IMR-90 (cell line): ENCODE results near the gene ZNF322. TPM values are rescaled to one million over a fixed set of nuclear protein-coding genes. Genes with fewer than 3 reads are reported as not detected.

ENCODE experiments used
- ATAC-seq: fragments of 200-7000 bp; cut with Tn5 transposase; 2 replicates; pipeline ENCODE4 v1.9.1; 2020; ENCODE audit warnings: low read depth, mild to moderate bottlenecking, moderate library complexity
- BruUV-seq: library from RNA; stranded (reverse); fragments of 400-500 nt; replicated peaks from 2 replicates; lab custom pipeline; 2021; lab: Mats Ljungman, UMichigan
- CTCF ChIA-PET: fragments of 300-600 bp; formaldehyde crosslinking; extraction: SDS; loops from one replicate; lab custom pipeline; 2021; ENCODE audit warnings: antibody characterized with exemption; lab: Yijun Ruan, JAX
- POLR2A ChIA-PET: fragments of 300-600 bp; sonication (Branson Sonifier 250); formaldehyde crosslinking; loops from one replicate; lab custom pipeline; 2022; ENCODE audit warnings: antibody characterized with exemption; ENCODE audit not compliant: unreplicated experiment; lab: Charles Lee
- DNase-seq: peaks from one replicate; pipeline ENCODE4 v3.0.0; 2013
- H2AFZ ChIP-seq: replicated peaks from 2 replicates; pipeline ENCODE3; 2013; ENCODE audit warnings: low read length, mild to moderate bottlenecking; ENCODE audit not compliant: poor library complexity
- H2AK5ac ChIP-seq: 2 replicates; pipeline ENCODE4 v1.6.1; 2013; ENCODE audit warnings: low read depth, low read length, inconsistent platforms
- H2AK9ac ChIP-seq: replicated peaks from 2 replicates; pipeline ENCODE3; 2013; ENCODE audit warnings: mild to moderate bottlenecking, low read depth, low read length, moderate library complexity; ENCODE audit not compliant: poor library complexity
- H2BK120ac ChIP-seq: 2 replicates; pipeline ENCODE4 v1.6.1; 2013; ENCODE audit warnings: low read depth, low read length, inconsistent platforms
- H2BK15ac ChIP-seq: 3 replicates; pipeline ENCODE4 v1.6.1; 2013; ENCODE audit warnings: low read depth, low read length, inconsistent platforms
- H2BK20ac ChIP-seq: 2 replicates; pipeline ENCODE4 v1.6.1; 2013; ENCODE audit warnings: low read depth, mild to moderate bottlenecking, inconsistent platforms, low read length, moderate library complexity
- H2BK5ac ChIP-seq: 2 replicates; pipeline ENCODE4 v1.6.1; 2013; ENCODE audit warnings: mild to moderate bottlenecking, low read depth, low read length, inconsistent platforms; ENCODE audit not compliant: poor library complexity, severe bottlenecking
- H3K14ac ChIP-seq: replicated peaks from 2 replicates; pipeline ENCODE4 v1.6.1; 2013; ENCODE audit warnings: low read depth, low read length, inconsistent platforms
- H3K18ac ChIP-seq: 2 replicates; pipeline ENCODE4 v1.6.1; 2013; ENCODE audit warnings: low read depth, low read length, control low read depth
- H3K23ac ChIP-seq: 2 replicates; pipeline ENCODE4 v1.6.1; 2013; ENCODE audit warnings: low read depth, low read length, inconsistent platforms
- H3K27ac ChIP-seq: 2 replicates; pipeline ENCODE4 v1.5.1; 2013; ENCODE audit warnings: mild to moderate bottlenecking, control low read depth, low read length; ENCODE audit not compliant: insufficient read depth
- H3K27me3 ChIP-seq: 2 replicates; pipeline ENCODE4 v1.6.1; 2013; ENCODE audit warnings: low read length; ENCODE audit not compliant: control insufficient read depth, insufficient read depth
- H3K36me3 ChIP-seq: 2 replicates; pipeline ENCODE4 v1.6.1; 2013; ENCODE audit warnings: low read length, mixed read lengths; ENCODE audit not compliant: control insufficient read depth, insufficient read depth
- H3K4ac ChIP-seq: 2 replicates; pipeline ENCODE4 v1.6.1; 2013; ENCODE audit warnings: low read depth, low read length, inconsistent platforms
- H3K4me1 ChIP-seq: 2 replicates; pipeline ENCODE4 v1.6.1; 2013; ENCODE audit warnings: low read length, mixed read lengths; ENCODE audit not compliant: control insufficient read depth, insufficient read depth
- H3K4me2 ChIP-seq: 2 replicates; pipeline ENCODE4 v1.6.1; 2013; ENCODE audit warnings: low read depth, mild to moderate bottlenecking, control low read depth, low read length, moderate library complexity
- H3K4me3 ChIP-seq: 2 replicates; pipeline ENCODE4 v1.5.1; 2013; ENCODE audit warnings: low read depth, mild to moderate bottlenecking, control low read depth, low read length, moderate library complexity; ENCODE audit not compliant: insufficient read depth
- H3K56ac ChIP-seq: 2 replicates; pipeline ENCODE4 v1.6.1; 2013; ENCODE audit warnings: low read length, inconsistent platforms; ENCODE audit not compliant: insufficient read depth; ENCODE audit errors: extremely low read depth
- H3K79me1 ChIP-seq, 2 experiments: 2 replicates each; pipeline ENCODE4 v1.6.1; 2013; ENCODE audit warnings: low read length in 2 of 2, inconsistent platforms in 1 of 2, low read depth in 1 of 2
- H3K9ac ChIP-seq: 2 replicates; pipeline ENCODE4 v1.6.1; 2013; ENCODE audit warnings: low read depth, low read length, control low read depth
- H3K9me1 ChIP-seq: 2 replicates; pipeline ENCODE4 v1.6.1; 2013; ENCODE audit warnings: low read length, inconsistent platforms; ENCODE audit not compliant: insufficient read depth
- H3K9me3 ChIP-seq: 2 replicates; pipeline ENCODE4 v1.6.1; 2013; ENCODE audit warnings: low read length; ENCODE audit not compliant: control insufficient read depth, insufficient read depth
- H4K20me1 ChIP-seq: 2 replicates; pipeline ENCODE4 v1.6.1; 2013; ENCODE audit warnings: low read length, inconsistent platforms; ENCODE audit not compliant: insufficient read depth
- H4K5ac ChIP-seq: 2 replicates; pipeline ENCODE4 v1.6.1; 2013; ENCODE audit warnings: mild to moderate bottlenecking, low read depth, low read length, control low read depth
- H4K8ac ChIP-seq, 2 experiments: 2 replicates each; pipeline ENCODE4 v1.6.1; 2013; ENCODE audit warnings: low read depth in 2 of 2, low read length in 2 of 2, control low read depth in 1 of 2, inconsistent platforms in 1 of 2
- H4K91ac ChIP-seq: 2 replicates; pipeline ENCODE4 v1.6.1; 2013; ENCODE audit warnings: low read depth, low read length, inconsistent platforms; ENCODE audit not compliant: insufficient read depth
- BHLHE40 ChIP-seq: fragments of 150-350 bp; IDR thresholded peaks from 2 replicates; pipeline ENCODE4 v1.6.1; 2016; ENCODE audit warnings: mild to moderate bottlenecking, low read depth, low read length
- CHD1 ChIP-seq: IDR thresholded peaks from 2 replicates; pipeline ENCODE4 v1.6.1; 2012; ENCODE audit warnings: low read depth, low read length, improper control_type of control experiment
- CTCF ChIP-seq: conservative IDR thresholded peaks from 2 replicates; pipeline ENCODE4 v1.5.1; 2012; ENCODE audit warnings: mild to moderate bottlenecking, low read depth, low read length, improper control_type of control experiment
- ELK1 ChIP-seq: fragments of 150-350 bp; IDR thresholded peaks from 2 replicates; pipeline ENCODE4 v1.6.1; 2016; ENCODE audit warnings: low read depth, mild to moderate bottlenecking, low read length, moderate library complexity, borderline replicate concordance
- FOS ChIP-seq: fragments of 150-350 bp; IDR thresholded peaks from 2 replicates; pipeline ENCODE4 v1.6.1; 2016; ENCODE audit warnings: low read depth, low read length
- MAFK ChIP-seq: IDR thresholded peaks from 2 replicates; pipeline ENCODE4 v1.6.1; 2012; ENCODE audit warnings: low read depth, low read length, improper control_type of control experiment
- MAZ ChIP-seq: IDR thresholded peaks from 2 replicates; pipeline ENCODE4 v1.6.1; 2012; ENCODE audit warnings: low read depth, mild to moderate bottlenecking, low read length, improper control_type of control experiment, moderate library complexity, borderline replicate concordance
- MXI1 ChIP-seq: IDR thresholded peaks from 2 replicates; pipeline ENCODE4 v1.6.1; 2012; ENCODE audit warnings: low read depth, mild to moderate bottlenecking, low read length, moderate library complexity, borderline replicate concordance
- POLR2A ChIP-seq: IDR thresholded peaks from 2 replicates; pipeline ENCODE4 v1.6.1; 2012; ENCODE audit warnings: mild to moderate bottlenecking, low read depth, low read length
- SMC3 ChIP-seq: fragments of 150-350 bp; IDR thresholded peaks from 2 replicates; pipeline ENCODE4 v1.6.1; 2016; ENCODE audit warnings: low read depth, mild to moderate bottlenecking, antibody characterized with exemption, low read length, moderate library complexity
- USF2 ChIP-seq: fragments of 150-350 bp; IDR thresholded peaks from 2 replicates; pipeline ENCODE4 v1.6.1; 2017; ENCODE audit warnings: mild to moderate bottlenecking, antibody characterized with exemption, low read length, low read depth
- WGBS, 2 experiments: methylation state at CpG; one replicate each; pipeline versions ENCODE4 v1.1.5 to v1.1.7; 2013; ENCODE audit warnings: missing lambda C conversion rate in 2 of 2; ENCODE audit not compliant: insufficient read length in 1 of 2; ENCODE audit errors: extremely low coverage in 2 of 2; 5-methylcytosine and 5-hydroxymethylcytosine counted together
- dilution Hi-C: fragments of 300-500 bp; cut with HindIII; formaldehyde crosslinking; loops from one replicate; pipeline ENCODE4 v1.14.3; 2018; ENCODE audit warnings: low sequenced_read_pairs; ENCODE audit not compliant: unreplicated experiment
- in situ Hi-C: fragments of 300-500 bp; cut with MboI; formaldehyde crosslinking; loops from 3 replicates; pipeline ENCODE4 v1.14.3; 2019; ENCODE audit warnings: low sequenced_read_pairs, inconsistent platforms, mixed read lengths
- intact Hi-C: fragments of 100-400 bp; cut with micrococcal nuclease; formaldehyde crosslinking; loops from 2 replicates; pipeline ENCODE4 v1.10.0; 2022
- polyA plus RNA-seq, 3 experiments: library from polyadenylated mRNA; depleted of rRNA; stranded (reverse); fragments of >200 nt; gene quantifications; 2 replicates each; pipeline ENCODE4 v1.2.3, GENCODE V29; 2012; ENCODE audit warnings: low replicate concordance in 1 of 3
- total RNA-seq: library from RNA; depleted of rRNA; stranded (reverse); fragments of >200 nt; gene quantifications from 2 replicates; pipeline ENCODE4 v1.2.3, GENCODE V29; 2012

ZNF322 gene
- total and polyA plus RNA-seq, 2 of the 4 experiments (the other 2 are of a cell fraction), result 5.3 to 23.3 TPM

- dilution Hi-C loops (no loop called here), intact Hi-C loops (no loop called here), in situ Hi-C loops (no loop called here)
- Histone ChIP-seq H3K14ac (no peak overlapping the region), H4K20me1 (no peaks in the 10 kb centered on the region), H3K27ac (no peak overlapping the region), H3K56ac (no peak overlapping the region), H3K9ac (no peak overlapping the region), H3K4me1 (peaks cover 3% of the 10 kb centered on the region; the same call in 1 of the 2 replicates), H3K4me3 (no peak overlapping the region), H3K79me1 (peaks cover 8 to 15% of the 10 kb centered on the region in 2 experiments; a peak in 2 of 4 replicates), H3K4me2 (no peak overlapping the region), H4K5ac (no peak overlapping the region), H4K91ac (no peak overlapping the region), H3K23ac (no peak overlapping the region), H2BK20ac (no peak overlapping the region), H2AK5ac (no peak overlapping the region), H2AFZ (no peak overlapping the region), H3K18ac (no peak overlapping the region), H3K4ac (no peak overlapping the region), H2AK9ac (no peak overlapping the region), H4K8ac (no peak overlapping the region), H3K27me3 (no peaks in the 10 kb centered on the region), H2BK5ac (no peak overlapping the region), H3K9me1 (no peaks in the 10 kb centered on the region; the same call in 1 of the 2 replicates), H3K36me3 (peaks cover 5% of the 10 kb centered on the region), H2BK15ac (no peak overlapping the region), H2BK120ac (no peak overlapping the region), H3K9me3 (no peaks in the 10 kb centered on the region)
- no peak for DNase-seq
- WGBS, 2 experiments, result 32% methylated on average over 12 of the region's 20 CpGs; no CpG with 5 or more reads in 1 of the 2 experiments
- CTCF ChIA-PET, result interaction anchor here (1.0 kb wide), 1 partner anchor 16 kb away, joined by 4 read pairs; no protein-coding TSS in a partner anchor
- POLR2A ChIA-PET, result no interaction called here
- TF ChIP-seq CHD1, result no peak
- no peak for TF ChIP-seq CTCF
- no peak for TF ChIP-seq SMC3
- no peak for TF ChIP-seq MAFK
- TF ChIP-seq USF2, result no peak
- no peak for TF ChIP-seq ELK1
- no peak for TF ChIP-seq FOS
- no peak for TF ChIP-seq POLR2A
- TF ChIP-seq BHLHE40, result no peak
- no peak for TF ChIP-seq MXI1
- no peak for TF ChIP-seq MAZ
- BruUV-seq, result no TSS peak
- no peak for ATAC-seq
Measured at GRCh38 chr6:26593278-26594130, 66.0 kb downstream of the ZNF322 start.
